Choroid plexus epithelial cell (primary cell): ENCODE measurements around the gene PCNT.

Experiments
- DNase-seq: peaks from one replicate; pipeline ENCODE4 v3.0.0-alpha.2; 2010; ENCODE audit warnings: low read depth
- H3K4me3 ChIP-seq: 2 replicates; pipeline ENCODE4 v1.5.1; 2011; ENCODE audit warnings: low read depth, mild to moderate bottlenecking, control low read depth, low read length, moderate library complexity
- CTCF ChIP-seq: conservative IDR thresholded peaks from 2 replicates; pipeline ENCODE4 v1.5.1; 2011; ENCODE audit warnings: low read depth, mild to moderate bottlenecking, control low read depth, inconsistent platforms, low read length, moderate library complexity

Gene PCNT

GRCh38 chr21:46455575-46456385, 131.8 kb downstream of the PCNT start:
- DNase-seq: peak; percentile 72
- TF ChIP-seq CTCF: no peak
- no peak overlapping the region for H3K4me3 ChIP-seq

GRCh38 chr21:46456750-46457149, 132.8 kb downstream of the PCNT start:
- no peak for DNase-seq
- H3K4me3 ChIP-seq: no peak overlapping the region
- no peak for TF ChIP-seq CTCF

- H3K4me3 ChIP-seq: peak overlapping the region; percentile 79
- peak; percentile 70 for DNase-seq
- no peak for TF ChIP-seq CTCF
Observed at GRCh38 chr21:46457801-46458314, 133.9 kb downstream of the PCNT start.

- TF ChIP-seq CTCF: no peak
- peak; percentile 98 for DNase-seq
- peak within 1 kb of the TSS; percentile 87 for H3K4me3 ChIP-seq
Observed at GRCh38 chr21:46458315-46459023, 134.5 kb downstream of the PCNT start, which contains the start of gene DIP2A. TSS of gene DIP2A (plus strand) at chr21:46458891. CDS start at chr21:46459132, 241 bp downstream.

GRCh38 chr21:46459024-46459355, 135.0 kb downstream of the PCNT start:
- peak overlapping the region; percentile 87 for H3K4me3 ChIP-seq
- DNase-seq: no peak
- TF ChIP-seq CTCF: no peak

GRCh38 chr21:46459356-46460112, 135.6 kb downstream of the PCNT start:
- peak overlapping the region; percentile 87 for H3K4me3 ChIP-seq
- TF ChIP-seq CTCF: no peak
- peak; percentile 54 for DNase-seq
